GM19395 (cell line): ENCODE results near the gene NUDT9.
A peak's percentile ranks its signal among the peaks of the same experiment; 100 is the strongest.
"Not testable (repeated sequence)": the region's sequence is repeated elsewhere in the genome, so short reads cannot be mapped to it uniquely, and the experiment has no call there.

Experiments used
- ATAC-seq: cut with Tn5 transposase; IDR thresholded peaks from one replicate; pipeline ENCODE4 v1.9.1; 2021; ENCODE audit warnings: mild to moderate bottlenecking, moderate library complexity; ENCODE audit not compliant: unreplicated experiment

Gene NUDT9

GRCh38 chr4:87422104-87423052 is at the start of gene NUDT9:
NUDT9 (plus strand) TSS chr4:87422573; CDS start chr4:87422906, 333 bp downstream.
- peak; percentile 86 for ATAC-seq

- peak; percentile 82 for ATAC-seq
Measured at GRCh38 chr4:87375719-87376291, 46.6 kb upstream of the NUDT9 start.

- ATAC-seq: no peak
Measured at GRCh38 chr4:87377816-87378215, 44.6 kb upstream of the NUDT9 start.

GRCh38 chr4:87382116-87382515 is 40.3 kb upstream of the NUDT9 start:
- no peak for ATAC-seq

GRCh38 chr4:87382931-87383330 is 39.4 kb upstream of the NUDT9 start:
- no peak for ATAC-seq

- not testable (repeated sequence) for ATAC-seq
Measured at GRCh38 chr4:87384466-87385132, 37.8 kb upstream of the NUDT9 start.

GRCh38 chr4:87387237-87387636 is 35.1 kb upstream of the NUDT9 start:
- no peak for ATAC-seq

GRCh38 chr4:87388901-87389300 is 33.5 kb upstream of the NUDT9 start:
- ATAC-seq: no peak

- not testable (repeated sequence) for ATAC-seq
Measured at GRCh38 chr4:87390055-87390454, 32.3 kb upstream of the NUDT9 start.

- peak; percentile 17 for ATAC-seq
Measured at GRCh38 chr4:87390551-87390890, 31.9 kb upstream of the NUDT9 start.

GRCh38 chr4:87390891-87391575 is 31.3 kb upstream of the NUDT9 start, which contains the start of gene HSD17B11:
HSD17B11 (minus strand) TSS chr4:87391188; CDS start chr4:87391070, 118 bp downstream.
- peak; percentile 98 for ATAC-seq

- peak; percentile 21 for ATAC-seq
Measured at GRCh38 chr4:87391576-87392054, 30.8 kb upstream of the NUDT9 start.

- no peak for ATAC-seq
Measured at GRCh38 chr4:87392183-87392582, 30.2 kb upstream of the NUDT9 start.

GRCh38 chr4:87395073-87395472 is 27.3 kb upstream of the NUDT9 start:
- not testable (repeated sequence) for ATAC-seq

- not testable (repeated sequence) for ATAC-seq
Measured at GRCh38 chr4:87395851-87396250, 26.5 kb upstream of the NUDT9 start.

GRCh38 chr4:87399148-87399547 is 23.2 kb upstream of the NUDT9 start:
- no peak for ATAC-seq

- ATAC-seq: no peak
Measured at GRCh38 chr4:87399954-87400353, 22.4 kb upstream of the NUDT9 start.

- ATAC-seq: not testable (repeated sequence)
Measured at GRCh38 chr4:87403732-87404131, 18.6 kb upstream of the NUDT9 start.

- no peak for ATAC-seq
Measured at GRCh38 chr4:87405211-87405820, 17.1 kb upstream of the NUDT9 start.

GRCh38 chr4:87406462-87406861 is 15.9 kb upstream of the NUDT9 start:
- peak; percentile 84 for ATAC-seq
